Posterior cingulate gyrus (tissue), 11 donors: ENCODE measurements around the gene PSME2.

ENCODE experiments used
- DNase-seq, 10 donors: peaks; one replicate each; pipeline versions ENCODE4 v3.0.0 to v3.0.0-alpha.2; 2020 to 2021; ENCODE audit warnings: mixed read lengths in 3 of 10
- intact Hi-C: fragments of 100-400 bp; cut with DNase I; formaldehyde crosslinking; loops from one replicate; pipeline ENCODE4 v1.15.1; 2023

The PSME2 gene

GRCh38 chr14:24179961-24180796, 33.8 kb upstream of the PSME2 start:
- peak in 2 of 10 donors; percentile 23 to 70 for DNase-seq
- intact Hi-C loops: no loop called here

GRCh38 chr14:24179294-24179960, 33.0 kb upstream of the PSME2 start:
- intact Hi-C loops: no loop called here
- peak in 1 of 10 donors; percentile 67 for DNase-seq

- intact Hi-C loops: no loop called here
- DNase-seq: peak in 1 of 10 donors; percentile 19
Measured at GRCh38 chr14:24178399-24179178, 32.2 kb upstream of the PSME2 start.

GRCh38 chr14:24177891-24178290, 31.5 kb upstream of the PSME2 start:
- intact Hi-C loops: no loop called here
- peak in 1 of 10 donors; percentile 46 for DNase-seq

GRCh38 chr14:24177041-24177825, 30.8 kb upstream of the PSME2 start:
- intact Hi-C loops: no loop called here
- DNase-seq: peak in 1 of 10 donors; percentile 39

- peak in 1 of 10 donors; percentile 5 for DNase-seq
- intact Hi-C loops: no loop called here
Measured at GRCh38 chr14:24176599-24176998, 30.2 kb upstream of the PSME2 start.

- intact Hi-C loops: no loop called here
- peak in 7 of 10 donors; percentile 19 to 90 (median 55) for DNase-seq
Measured at GRCh38 chr14:24172871-24173281, 26.5 kb upstream of the PSME2 start.

GRCh38 chr14:24172261-24172860, 26.0 kb upstream of the PSME2 start:
- intact Hi-C loops: no loop called here
- peak in 5 of 10 donors; percentile 18 to 86 (median 76) for DNase-seq

- DNase-seq: peak; percentile 80 to 99 (median 94)
- intact Hi-C loops: no loop called here
Measured at GRCh38 chr14:24171422-24172260, 25.2 kb upstream of the PSME2 start, which contains the start of gene REC8. TSS of gene REC8 (plus strand) at chr14:24172080. CDS start at chr14:24172553, 473 bp downstream.

- intact Hi-C loops: no loop called here
- DNase-seq: peak in 1 of 10 donors; percentile 12
Measured at GRCh38 chr14:24167469-24168114, 21.2 kb upstream of the PSME2 start.

GRCh38 chr14:24165785-24166184, 19.4 kb upstream of the PSME2 start:
- intact Hi-C loops: no loop called here
- peak in 2 of 10 donors; percentile 15 to 16 for DNase-seq

GRCh38 chr14:24164518-24164991, 18.1 kb upstream of the PSME2 start:
- intact Hi-C loops: no loop called here
- peak in 3 of 10 donors; percentile 57 to 78 (median 68) for DNase-seq

- DNase-seq: peak in 5 of 10 donors; percentile 17 to 70 (median 31)
- intact Hi-C loops: no loop called here
Measured at GRCh38 chr14:24162093-24162492, 15.7 kb upstream of the PSME2 start.

- intact Hi-C loops: loop anchor here (1.0 to 2.0 kb wide), 3 partner anchors 14 to 47 kb away; partner anchors contain the start of genes DCAF11, IPO4, NRL and PSME2
- peak; percentile 92 to 99 (median 97) for DNase-seq
Measured at GRCh38 chr14:24160850-24161804, 14.7 kb upstream of the PSME2 start, which contains the start of gene IRF9. TSS of gene IRF9 (plus strand) at chr14:24161265. CDS start at chr14:24162145, 880 bp downstream.

GRCh38 chr14:24160499-24160849, 14.1 kb upstream of the PSME2 start:
- intact Hi-C loops: loop anchor here (2.0 kb wide), 2 partner anchors 14 to 28 kb away; partner anchors contain the start of genes IPO4, PSME2 and RNF31
- peak in 3 of 10 donors; percentile 43 to 62 (median 61) for DNase-seq

GRCh38 chr14:24159777-24160498, 13.5 kb upstream of the PSME2 start:
- intact Hi-C loops: loop anchor here (2.0 kb wide), 2 partner anchors 13 to 29 kb away; partner anchors contain the start of genes IPO4, PSME2 and RNF31
- DNase-seq: peak in 3 of 10 donors; percentile 25 to 63 (median 49)
